ENCODE results near the gene ENOX1.

The ENOX1 gene

DNA sequence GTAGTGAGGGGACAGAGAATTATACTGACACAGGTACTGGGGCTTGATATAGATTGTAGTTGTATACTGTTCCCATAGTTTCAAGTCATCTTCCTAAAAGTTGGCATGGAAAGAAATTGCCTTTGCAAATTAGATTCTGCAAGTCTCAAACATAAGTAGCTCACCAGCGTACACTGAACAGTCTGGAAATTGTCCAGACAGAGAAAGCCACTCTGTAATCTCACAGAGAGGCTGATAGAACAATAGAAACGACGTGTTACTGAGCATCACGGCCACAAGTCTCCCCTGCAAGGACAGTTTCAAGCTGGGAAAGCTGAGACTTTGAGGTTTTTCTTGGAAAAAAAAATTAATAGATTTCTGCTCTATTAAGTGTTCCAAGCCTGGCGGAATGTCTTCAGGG is 534.8 kb downstream of the ENOX1 start:
- Mint-ChIP-seq H3K4me3 (no peak overlapping the region), H3K36me3 (no peaks in the 10 kb centered on the region), H3K4me1 (no peaks in the 10 kb centered on the region), H3K27ac (no peak overlapping the region), H3K27me3 (peaks cover 8% of the 10 kb centered on the region), H3K9me3 (no peaks in the 10 kb centered on the region)
- no peak for DNase-seq
- CTCF ChIA-PET = no interaction called here

GRCh38 chr13:43246382-43246781 is 540.4 kb downstream of the ENOX1 start:
- Mint-ChIP-seq H3K27ac (no peak overlapping the region), H3K27me3 (peaks cover 9% of the 10 kb centered on the region), H3K36me3 (no peaks in the 10 kb centered on the region), H3K4me1 (peaks cover 4% of the 10 kb centered on the region), H3K9me3 (no peaks in the 10 kb centered on the region), H3K4me3 (no peak overlapping the region)
- CTCF ChIA-PET = no interaction called here
- DNase-seq = no peak

- DNase-seq = no peak
- H3K27ac Mint-ChIP-seq = no peak overlapping the region
- H3K9me3 Mint-ChIP-seq = no peaks in the 10 kb centered on the region
- H3K4me1 Mint-ChIP-seq = peaks cover 4% of the 10 kb centered on the region
- H3K36me3 Mint-ChIP-seq = no peaks in the 10 kb centered on the region
- H3K4me3 Mint-ChIP-seq = no peak overlapping the region
- H3K27me3 Mint-ChIP-seq = peaks cover 9% of the 10 kb centered on the region
- CTCF ChIA-PET = no interaction called here
These were observed 541.3 kb downstream of the ENOX1 start for GRCh38 chr13:43245374-43245964.

- Mint-ChIP-seq H3K27ac (no peak overlapping the region), H3K4me3 (no peak overlapping the region), H3K36me3 (no peaks in the 10 kb centered on the region), H3K9me3 (no peaks in the 10 kb centered on the region), H3K4me1 (peaks cover 4% of the 10 kb centered on the region), H3K27me3 (peaks cover 9% of the 10 kb centered on the region)
- DNase-seq = no peak
- CTCF ChIA-PET = no interaction called here
These were observed 542.3 kb downstream of the ENOX1 start for GRCh38 chr13:43244481-43244880.

DNA sequence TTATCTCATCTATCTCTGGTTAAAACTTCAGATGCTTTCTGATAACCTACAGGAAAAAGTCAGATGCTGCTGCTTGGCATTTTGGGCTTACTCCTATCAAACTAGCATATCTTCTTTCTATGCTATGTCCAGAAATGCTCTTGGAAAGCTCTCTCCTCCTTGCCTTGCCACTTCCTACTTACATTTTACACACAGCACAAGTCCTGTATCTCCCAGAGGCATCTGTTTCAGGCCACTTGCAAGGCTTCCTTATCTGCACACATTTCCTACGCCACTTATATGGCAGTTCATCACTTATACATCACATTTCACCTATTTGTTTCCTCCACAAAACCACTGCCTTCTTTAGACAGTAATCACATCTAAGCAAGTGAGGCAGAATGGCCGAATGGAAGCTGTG is 543.1 kb downstream of the ENOX1 start:
- peaks cover 4% of the 10 kb centered on the region for H3K4me1 Mint-ChIP-seq
- no peaks in the 10 kb centered on the region for H3K9me3 Mint-ChIP-seq

GRCh38 chr13:43242040-43242439 is 544.7 kb downstream of the ENOX1 start:
- Mint-ChIP-seq H3K4me3 (no peak overlapping the region), H3K27ac (no peak overlapping the region), H3K9me3 (no peaks in the 10 kb centered on the region), H3K36me3 (no peaks in the 10 kb centered on the region), H3K4me1 (peaks cover 4% of the 10 kb centered on the region), H3K27me3 (peaks cover 9% of the 10 kb centered on the region)
- CTCF ChIA-PET = no interaction called here
- no peak for DNase-seq

More for the DNA sequence above, 543.1 kb downstream of the ENOX1 start:
- DNase-seq = no peak
- Mint-ChIP-seq H3K27me3 (peaks cover 9% of the 10 kb centered on the region), H3K27ac (no peak overlapping the region), H3K4me3 (no peak overlapping the region), H3K36me3 (no peaks in the 10 kb centered on the region)
- CTCF ChIA-PET = no interaction called here

DNA sequence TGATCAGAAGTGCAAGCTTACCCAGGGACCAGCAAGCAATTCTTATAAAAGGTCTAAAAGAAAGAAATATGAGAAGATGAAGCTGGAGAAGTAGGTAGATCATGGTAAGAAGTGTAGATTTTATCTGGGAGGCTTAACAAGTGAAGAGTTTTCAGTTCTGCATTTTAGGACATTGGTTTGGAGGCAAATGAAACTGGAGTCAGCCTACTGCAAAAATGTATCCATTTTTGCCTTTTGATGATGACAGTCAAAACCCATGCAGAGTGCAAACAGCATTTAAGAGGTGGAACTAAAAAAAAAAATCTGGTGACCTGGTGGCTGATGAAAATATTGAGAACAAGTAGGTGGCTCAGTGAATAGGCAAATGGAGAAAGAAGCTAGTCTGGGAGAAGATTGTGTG is 546.5 kb downstream of the ENOX1 start:
- Mint-ChIP-seq H3K4me1 (no peaks in the 10 kb centered on the region), H3K4me3 (no peak overlapping the region), H3K27me3 (peaks cover 5% of the 10 kb centered on the region), H3K9me3 (no peaks in the 10 kb centered on the region), H3K36me3 (no peaks in the 10 kb centered on the region), H3K27ac (no peak overlapping the region)
- no peak for DNase-seq
- CTCF ChIA-PET = no interaction called here

GRCh38 chr13:43239275-43239840 is 547.4 kb downstream of the ENOX1 start:
- Mint-ChIP-seq H3K27ac (no peak overlapping the region), H3K36me3 (no peaks in the 10 kb centered on the region), H3K9me3 (no peaks in the 10 kb centered on the region), H3K4me3 (no peak overlapping the region), H3K4me1 (no peaks in the 10 kb centered on the region), H3K27me3 (peaks cover 5% of the 10 kb centered on the region)
- DNase-seq = no peak
- CTCF ChIA-PET = no interaction called here

GRCh38 chr13:43238341-43239083 is 548.3 kb downstream of the ENOX1 start:
- Mint-ChIP-seq H3K27ac (no peak overlapping the region), H3K36me3 (no peaks in the 10 kb centered on the region), H3K4me1 (no peaks in the 10 kb centered on the region), H3K27me3 (peaks cover 5% of the 10 kb centered on the region), H3K4me3 (no peak overlapping the region), H3K9me3 (no peaks in the 10 kb centered on the region)
- CTCF ChIA-PET = no interaction called here
- no peak for DNase-seq

- no peak overlapping the region for H3K27ac Mint-ChIP-seq
- CTCF ChIA-PET = interaction anchor here (0.9 kb wide), 1 partner anchor 258 kb away, joined by 3 read pairs; no protein-coding TSS in a partner anchor
- peaks cover 5% of the 10 kb centered on the region for H3K27me3 Mint-ChIP-seq
- DNase-seq = no peak
- H3K4me3 Mint-ChIP-seq = no peak overlapping the region
- H3K4me1 Mint-ChIP-seq = no peaks in the 10 kb centered on the region
- H3K9me3 Mint-ChIP-seq = no peaks in the 10 kb centered on the region
- H3K36me3 Mint-ChIP-seq = no peaks in the 10 kb centered on the region
These were observed 549.2 kb downstream of the ENOX1 start for GRCh38 chr13:43237616-43238015.

DNA sequence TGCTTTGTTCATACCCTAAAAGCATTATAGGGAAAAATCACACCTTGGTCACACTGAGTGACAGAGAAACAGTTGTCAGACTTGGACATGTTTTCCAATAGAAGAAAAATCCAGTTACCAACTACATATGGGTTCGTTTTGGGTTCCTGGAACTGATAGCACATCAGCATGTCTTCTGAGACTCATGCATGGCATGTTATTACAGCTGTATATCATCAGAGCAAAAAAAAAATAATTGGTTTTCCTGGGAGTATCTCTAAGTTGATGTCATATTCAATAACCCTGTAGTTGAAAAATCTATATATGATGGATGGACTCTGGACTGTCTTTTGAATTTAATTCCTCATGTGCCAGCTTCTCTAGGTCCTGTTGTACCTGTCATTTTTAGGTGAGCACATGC is 551.7 kb downstream of the ENOX1 start:
- Mint-ChIP-seq H3K27ac (no peak overlapping the region), H3K4me3 (no peak overlapping the region), H3K9me3 (no peaks in the 10 kb centered on the region), H3K4me1 (no peaks in the 10 kb centered on the region), H3K36me3 (no peaks in the 10 kb centered on the region), H3K27me3 (no peaks in the 10 kb centered on the region)
- DNase-seq = no peak
- CTCF ChIA-PET = no interaction called here

- H3K4me1 Mint-ChIP-seq = no peaks in the 10 kb centered on the region
- H3K27ac Mint-ChIP-seq = no peak overlapping the region
- H3K9me3 Mint-ChIP-seq = no peaks in the 10 kb centered on the region
- H3K36me3 Mint-ChIP-seq = no peaks in the 10 kb centered on the region
- CTCF ChIA-PET = no interaction called here
- no peak for DNase-seq
- H3K27me3 Mint-ChIP-seq = peaks cover 5% of the 10 kb centered on the region
- no peak overlapping the region for H3K4me3 Mint-ChIP-seq
These were observed 553.9 kb downstream of the ENOX1 start for GRCh38 chr13:43232873-43233265.

DNA sequence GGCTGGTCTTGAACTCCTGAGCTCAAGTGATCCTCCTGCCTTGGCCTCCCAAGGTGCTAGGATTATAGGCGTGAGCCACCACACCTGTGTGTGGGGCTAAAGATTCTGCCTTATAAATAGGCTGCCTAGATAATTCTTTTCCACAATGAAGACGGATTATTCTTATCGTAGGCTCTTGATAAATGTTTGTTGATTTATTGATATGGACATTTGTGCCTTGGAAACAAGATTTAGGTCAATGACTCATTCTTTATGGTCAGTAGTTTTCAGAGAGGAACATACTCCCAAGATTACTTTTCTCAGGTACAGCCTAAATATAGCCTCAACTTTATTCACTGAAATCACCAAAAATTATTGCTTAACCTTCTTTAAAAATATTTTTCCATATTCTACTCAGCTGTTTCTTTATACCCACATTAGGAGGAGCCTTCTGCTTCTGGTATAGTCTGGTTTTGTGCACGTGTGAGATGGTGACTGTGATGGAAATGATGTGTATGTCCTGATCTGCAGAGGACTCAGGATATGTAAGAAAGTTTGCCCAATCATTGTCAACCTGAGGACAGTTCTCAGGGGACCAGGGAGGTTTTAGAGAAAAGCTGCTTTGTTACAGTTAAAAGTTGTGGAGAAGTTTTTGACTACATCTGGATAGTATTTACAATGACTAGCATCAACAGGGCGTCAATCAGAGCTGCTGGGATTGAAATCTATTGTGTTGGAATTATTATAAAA is 554.5 kb downstream of the ENOX1 start:
- no peaks in the 10 kb centered on the region for H3K9me3 Mint-ChIP-seq
- peaks cover 5% of the 10 kb centered on the region for H3K27me3 Mint-ChIP-seq
- H3K4me1 Mint-ChIP-seq = no peaks in the 10 kb centered on the region
- no peak overlapping the region for H3K4me3 Mint-ChIP-seq
- CTCF ChIA-PET = no interaction called here
- H3K27ac Mint-ChIP-seq = no peak overlapping the region
- no peak for DNase-seq
- H3K36me3 Mint-ChIP-seq = no peaks in the 10 kb centered on the region

- Mint-ChIP-seq H3K4me3 (no peak overlapping the region), H3K9me3 (no peaks in the 10 kb centered on the region)
- CTCF ChIA-PET = no interaction called here
These were observed 555.8 kb downstream of the ENOX1 start for GRCh38 chr13:43230989-43231388.

DNA sequence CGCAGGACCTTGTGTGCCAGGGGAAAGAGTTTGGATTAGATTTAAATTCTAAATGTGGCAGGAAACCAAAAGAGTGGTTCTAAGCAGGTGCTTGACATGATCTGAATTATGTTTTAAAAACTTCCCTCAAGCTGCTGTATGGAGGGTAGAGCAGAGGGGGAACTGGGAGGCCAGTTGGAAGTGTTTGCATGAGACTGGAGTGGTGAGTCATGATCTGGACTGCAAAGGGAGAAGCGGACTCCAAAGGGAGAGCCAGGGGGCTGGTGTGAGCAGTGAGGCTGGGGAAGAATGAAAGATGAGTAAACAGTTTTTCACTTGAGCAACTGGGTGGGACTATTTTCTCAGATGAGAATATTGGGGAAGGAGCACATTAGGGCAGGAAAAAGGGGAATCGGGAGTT is 557.3 kb downstream of the ENOX1 start:
- Mint-ChIP-seq H3K27ac (no peak overlapping the region), H3K4me3 (no peak overlapping the region), H3K36me3 (no peaks in the 10 kb centered on the region), H3K27me3 (peaks cover 8% of the 10 kb centered on the region), H3K4me1 (no peaks in the 10 kb centered on the region), H3K9me3 (no peaks in the 10 kb centered on the region)
- no peak for DNase-seq
- CTCF ChIA-PET = no interaction called here

More at GRCh38 chr13:43230989-43231388, 555.8 kb downstream of the ENOX1 start:
- Mint-ChIP-seq H3K27ac (no peak overlapping the region), H3K4me1 (no peaks in the 10 kb centered on the region), H3K36me3 (no peaks in the 10 kb centered on the region), H3K27me3 (peaks cover 8% of the 10 kb centered on the region)
- no peak for DNase-seq

Measured in activated naive CD4-positive, alpha-beta T cell treated with anti-CD3 and anti-CD28 coated beads, Interleukin-2, amount 10 ng/mL, durations not matched to agents 7 days and 5 days (primary cell).